Thymus (tissue), 11 donors: ENCODE data around the gene C20orf204. TPM values are rescaled to one million over a fixed set of nuclear protein-coding genes. Genes with fewer than 3 reads are reported as not detected.

ENCODE experiments used
- DNase-seq, 9 donors: peaks; one replicate each; pipeline ENCODE4 v3.0.0-alpha.2; 2013; ENCODE audit warnings: low spot score in 9 of 9, low read depth in 6 of 9, missing footprints in 1 of 9
- H3K27ac ChIP-seq, 2 donors: one replicate each; pipeline ENCODE4 v1.5.1; 2013; ENCODE audit warnings: control low read depth in 1 of 2, low read depth in 1 of 2, low read length in 1 of 2, mild to moderate bottlenecking in 1 of 2, moderate library complexity in 1 of 2
- H3K27me3 ChIP-seq, 2 donors: one replicate each; pipeline ENCODE4 v1.5.1; 2013; ENCODE audit warnings: low read length in 1 of 2; ENCODE audit not compliant: control insufficient read depth in 2 of 2, insufficient read depth in 1 of 2
- H3K36me3 ChIP-seq, 2 donors: one replicate each; pipeline ENCODE4 v1.5.1; 2013; ENCODE audit warnings: low read length in 1 of 2, mild to moderate bottlenecking in 1 of 2, moderate library complexity in 1 of 2; ENCODE audit not compliant: control insufficient read depth in 2 of 2, insufficient read depth in 2 of 2
- H3K4me1 ChIP-seq, 2 donors: one replicate each; pipeline ENCODE4 v1.5.1; 2013; ENCODE audit warnings: low read length in 2 of 2; ENCODE audit not compliant: control insufficient read depth in 2 of 2, insufficient read depth in 2 of 2
- H3K4me3 ChIP-seq, 2 donors: one replicate each; pipeline ENCODE4 v1.5.1; 2013; ENCODE audit warnings: low read length in 2 of 2, control low read depth in 1 of 2, mild to moderate bottlenecking in 1 of 2
- H3K9me3 ChIP-seq, 2 donors: one replicate each; pipeline ENCODE4 v1.5.1; 2013; ENCODE audit warnings: low read length in 1 of 2, mild to moderate bottlenecking in 1 of 2; ENCODE audit not compliant: control insufficient read depth in 2 of 2, insufficient read depth in 1 of 2
- WGBS: extraction: QIAGEN DNeasy Blood & Tissue Kit; methylation state at CpG from one replicate; pipeline ENCODE4 v1.1.7; 2013; 5-methylcytosine and 5-hydroxymethylcytosine counted together
- polyA plus RNA-seq: library from polyadenylated mRNA; stranded (reverse); fragments of 200-250 nt; gene quantifications from one replicate; pipeline ENCODE4 v1.2.3, GENCODE V29; 2013
- total RNA-seq: library from RNA; stranded (reverse); fragments of 120-200 nt; gene quantifications from one replicate; pipeline ENCODE4 v1.2.4, GENCODE V29; 2013
- donor health status: healthy.

C20orf204 gene
- total and polyA plus RNA-seq, 2 donors = 8.2 to 17.0 TPM

- peak overlapping the region; percentile 37 to 76 for H3K27ac ChIP-seq
- DNase-seq = peak in 8 of 9 donors; percentile 58 to 91 (median 72)
- peaks cover 28 to 79% of the 10 kb centered on the region in 2 donors for H3K4me1 ChIP-seq
- under 1% methylated on average over 91 of the region's 91 CpGs for WGBS
- H3K9me3 ChIP-seq = peaks cover 0 to 8% of the 10 kb centered on the region in 2 donors
- peaks cover 11 to 54% of the 10 kb centered on the region in 2 donors for H3K27me3 ChIP-seq
- H3K36me3 ChIP-seq = peaks cover 10 to 14% of the 10 kb centered on the region in 2 donors
- peak overlapping the region; percentile 55 to 58 for H3K4me3 ChIP-seq
These were observed 2.7 kb downstream of the C20orf204 start for GRCh38 chr20:64038565-64039292.

GRCh38 chr20:64039293-64040160 is 3.5 kb downstream of the C20orf204 start:
- 39% methylated on average over 17 of the region's 17 CpGs for WGBS
- peak overlapping the region; percentile 17 to 74 for H3K27ac ChIP-seq
- peaks cover 11 to 56% of the 10 kb centered on the region in 2 donors for H3K27me3 ChIP-seq

GRCh38 chr20:64040231-64041039 is 4.5 kb downstream of the C20orf204 start:
- WGBS = 56% methylated on average over 12 of the region's 12 CpGs
- H3K9me3 ChIP-seq = peaks cover 0 to 8% of the 10 kb centered on the region in 2 donors
- H3K4me1 ChIP-seq = peaks cover 28 to 78% of the 10 kb centered on the region in 2 donors
- DNase-seq = peak in 1 of 9 donors; percentile 51
- peak overlapping the region in 1 of 2 donors; percentile 60 for H3K27ac ChIP-seq
- H3K4me3 ChIP-seq = no peak overlapping the region
- H3K27me3 ChIP-seq = peaks cover 11 to 64% of the 10 kb centered on the region in 2 donors
- peaks cover 0 to under 1% of the 10 kb centered on the region in 2 donors for H3K36me3 ChIP-seq

More at GRCh38 chr20:64039293-64040160, 3.5 kb downstream of the C20orf204 start:
- peak overlapping the region; percentile 55 to 58 for H3K4me3 ChIP-seq
- peak in 1 of 9 donors; percentile 29 for DNase-seq
- peaks cover 2 to 6% of the 10 kb centered on the region in 2 donors for H3K36me3 ChIP-seq
- peaks cover 0 to 8% of the 10 kb centered on the region in 2 donors for H3K9me3 ChIP-seq
- peaks cover 28 to 76% of the 10 kb centered on the region in 2 donors for H3K4me1 ChIP-seq

- Histone ChIP-seq H3K36me3 (no peaks in the 10 kb centered on the region), H3K4me1 (peaks cover 28 to 78% of the 10 kb centered on the region in 2 donors), H3K27me3 (peaks cover 12 to 72% of the 10 kb centered on the region in 2 donors), H3K27ac (peak overlapping the region; percentile 6 to 86), H3K4me3 (peak overlapping the region; percentile 52 to 57), H3K9me3 (peaks cover 0 to 8% of the 10 kb centered on the region in 2 donors)
- DNase-seq = peak in 1 of 9 donors; percentile 36
- WGBS = 42% methylated on average over 15 of the region's 15 CpGs
These were observed 5.2 kb downstream of the C20orf204 start for GRCh38 chr20:64041040-64041780.

GRCh38 chr20:64041781-64042053 is 5.7 kb downstream of the C20orf204 start:
- Histone ChIP-seq H3K27me3 (peaks cover 13 to 73% of the 10 kb centered on the region in 2 donors), H3K27ac (peak overlapping the region in 1 of 2 donors; percentile 86), H3K36me3 (no peaks in the 10 kb centered on the region), H3K4me3 (peak overlapping the region; percentile 52 to 57), H3K4me1 (peaks cover 28 to 77% of the 10 kb centered on the region in 2 donors), H3K9me3 (peaks cover 0 to 8% of the 10 kb centered on the region in 2 donors)
- peak in 1 of 9 donors; percentile 48 for DNase-seq
- WGBS = 5% methylated on average over 11 of the region's 11 CpGs

GRCh38 chr20:64042054-64042781 is 6.2 kb downstream of the C20orf204 start:
- peak in 2 of 9 donors; percentile 64 to 78 for DNase-seq
- Histone ChIP-seq H3K4me1 (peaks cover 28 to 77% of the 10 kb centered on the region in 2 donors), H3K27me3 (peaks cover 16 to 73% of the 10 kb centered on the region in 2 donors)

GRCh38 chr20:64043768-64044167 is 7.8 kb downstream of the C20orf204 start:
- Histone ChIP-seq H3K9me3 (peaks cover 0 to 8% of the 10 kb centered on the region in 2 donors), H3K27ac (no peak overlapping the region), H3K4me1 (peaks cover 28 to 77% of the 10 kb centered on the region in 2 donors), H3K27me3 (peaks cover 22 to 71% of the 10 kb centered on the region in 2 donors), H3K36me3 (no peaks in the 10 kb centered on the region), H3K4me3 (no peak overlapping the region)
- DNase-seq = no peak
- WGBS = 91% methylated on average over 9 of the region's 9 CpGs

More at GRCh38 chr20:64042054-64042781, 6.2 kb downstream of the C20orf204 start:
- Histone ChIP-seq H3K36me3 (no peaks in the 10 kb centered on the region), H3K9me3 (peaks cover 0 to 8% of the 10 kb centered on the region in 2 donors), H3K27ac (peak overlapping the region; percentile 86 to 87), H3K4me3 (peak overlapping the region; percentile 52 to 57)
- WGBS = under 1% methylated on average over 55 of the region's 55 CpGs
